DND-41 (cell line): ENCODE measurements around the gene PUM2.
"Not testable (repeated sequence)": the region's sequence is repeated elsewhere in the genome, so short reads cannot be mapped to it uniquely, and the experiment has no call there.

Experiments used
- ATAC-seq: fragments of 200-7000 bp; cut with Tn5 transposase; 3 replicates; pipeline ENCODE4 v1.9.1; 2021; ENCODE audit warnings: low read depth; ENCODE audit not compliant: insufficient read depth
- DNase-seq: peaks from one replicate; pipeline ENCODE4 v3.0.0-alpha.2; 2020
- H2AFZ ChIP-seq: 2 replicates; pipeline ENCODE4 v1.6.0; 2012; ENCODE audit warnings: low read depth, low read length
- H3K27ac ChIP-seq: 2 replicates; pipeline ENCODE4 v1.5.1; 2012; ENCODE audit warnings: low read length, inconsistent platforms
- H3K27me3 ChIP-seq: fragments of 200-600 bp; sonication (generic); 2 replicates; pipeline ENCODE4 v1.6.0; 2012; ENCODE audit warnings: low read length, mild to moderate bottlenecking, inconsistent platforms; ENCODE audit not compliant: insufficient read depth, poor library complexity
- H3K36me3 ChIP-seq: 2 replicates; pipeline ENCODE4 v1.5.1; 2012; ENCODE audit warnings: low read length, inconsistent platforms; ENCODE audit not compliant: insufficient read depth
- H3K4me1 ChIP-seq: 2 replicates; pipeline ENCODE4 v1.5.1; 2012; ENCODE audit warnings: mild to moderate bottlenecking, low read length; ENCODE audit not compliant: insufficient read depth
- H3K4me2 ChIP-seq: 2 replicates; pipeline ENCODE4 v1.6.0; 2012; ENCODE audit warnings: mild to moderate bottlenecking, moderate library complexity, low read length, inconsistent platforms; ENCODE audit not compliant: insufficient read depth
- H3K4me3 ChIP-seq, 2 experiments: fragments of 200-600 bp in 1 of 2; shearing (Covaris generic) in 1 of 2; 2 replicates each; pipeline ENCODE4 v1.5.1; 2012 to 2016; ENCODE audit warnings: inconsistent platforms in 2 of 2, low read length in 2 of 2, mild to moderate bottlenecking in 2 of 2, low read depth in 1 of 2, moderate library complexity in 1 of 2
- H3K79me2 ChIP-seq: 2 replicates; pipeline ENCODE4 v1.6.0; 2012; ENCODE audit warnings: low read length, inconsistent platforms; ENCODE audit not compliant: insufficient read depth
- H3K9ac ChIP-seq: 2 replicates; pipeline ENCODE4 v1.6.0; 2012; ENCODE audit warnings: low read depth, mild to moderate bottlenecking, inconsistent platforms, low read length, moderate library complexity
- H3K9me3 ChIP-seq: 2 replicates; pipeline ENCODE4 v1.5.1; 2012; ENCODE audit warnings: low read length, moderate library complexity, mild to moderate bottlenecking, inconsistent platforms; ENCODE audit not compliant: insufficient read depth, severe bottlenecking
- H4K20me1 ChIP-seq: 2 replicates; pipeline ENCODE4 v1.6.0; 2012; ENCODE audit warnings: low read length; ENCODE audit not compliant: insufficient read depth
- CTCF ChIP-seq: IDR thresholded peaks from 2 replicates; pipeline ENCODE4 v1.5.1; 2012; ENCODE audit warnings: borderline replicate concordance, low read length, moderate library complexity, mild to moderate bottlenecking; ENCODE audit not compliant: poor library complexity, severe bottlenecking; ENCODE audit errors: extremely low read depth
- EZH2 ChIP-seq: IDR thresholded peaks from 3 replicates; pipeline ENCODE4 v1.6.1; 2012; ENCODE audit warnings: borderline replicate concordance, low read depth, mild to moderate bottlenecking, moderate library complexity, low read length, inconsistent platforms; ENCODE audit not compliant: severe bottlenecking

PUM2 gene

GRCh38 chr2:20242727-20243377 lies 107.8 kb downstream of the PUM2 start:
- Histone ChIP-seq H3K4me2 (no peak overlapping the region), H3K27me3 (peaks cover 2% of the 10 kb centered on the region), H2AFZ (no peak overlapping the region), H3K9ac (no peak overlapping the region), H4K20me1 (peaks cover 2% of the 10 kb centered on the region; the same call in 1 of the 2 replicates), H3K27ac (no peak overlapping the region), H3K36me3 (peaks cover 11% of the 10 kb centered on the region; the same call in 1 of the 2 replicates), H3K4me3 (no peak overlapping the region), H3K4me1 (no peaks in the 10 kb centered on the region), H3K9me3 (no peaks in the 10 kb centered on the region), H3K79me2 (no peaks in the 10 kb centered on the region)
- TF ChIP-seq EZH2, result no peak
- no peak for TF ChIP-seq CTCF
- peak; percentile 33 for ATAC-seq
- no peak for DNase-seq

- DNase-seq (no peak), ATAC-seq (no peak)
- H3K27ac ChIP-seq, result no peak overlapping the region
- H3K9me3 ChIP-seq, result no peaks in the 10 kb centered on the region
- H3K9ac ChIP-seq, result no peak overlapping the region
- no peaks in the 10 kb centered on the region for H3K4me1 ChIP-seq
- no peak overlapping the region for H3K4me3 ChIP-seq
- peaks cover 4% of the 10 kb centered on the region; the same call in 1 of the 2 replicates for H3K36me3 ChIP-seq
- no peak overlapping the region for H2AFZ ChIP-seq
- TF ChIP-seq EZH2 (no peak), CTCF (no peak)
- peaks cover 6% of the 10 kb centered on the region for H3K27me3 ChIP-seq
- H3K4me2 ChIP-seq, result no peak overlapping the region
- H3K79me2 ChIP-seq, result no peaks in the 10 kb centered on the region
- peaks cover 2% of the 10 kb centered on the region; the same call in 1 of the 2 replicates for H4K20me1 ChIP-seq
Observed at GRCh38 chr2:20241973-20242726, 108.5 kb downstream of the PUM2 start.

- not testable (repeated sequence) for H3K9ac ChIP-seq, H3K27me3 ChIP-seq, ATAC-seq, DNase-seq, H3K4me1 ChIP-seq, H3K27ac ChIP-seq, H3K79me2 ChIP-seq, H3K4me3 ChIP-seq, H2AFZ ChIP-seq, H3K36me3 ChIP-seq, H3K9me3 ChIP-seq, H3K4me2 ChIP-seq, H4K20me1 ChIP-seq
Observed at GRCh38 chr2:20240291-20240690, 110.4 kb downstream of the PUM2 start.

GRCh38 chr2:20236496-20236895 lies 114.1 kb downstream of the PUM2 start:
- TF ChIP-seq EZH2 (no peak), CTCF (no peak)
- H3K79me2 ChIP-seq, result no peaks in the 10 kb centered on the region
- DNase-seq (no peak), ATAC-seq (no peak)
- peaks cover 3% of the 10 kb centered on the region for H4K20me1 ChIP-seq
- no peak overlapping the region for H3K27ac ChIP-seq
- H3K36me3 ChIP-seq, result no peaks in the 10 kb centered on the region
- peaks cover 6% of the 10 kb centered on the region for H3K27me3 ChIP-seq
- no peak overlapping the region for H3K4me2 ChIP-seq
- no peaks in the 10 kb centered on the region for H3K4me1 ChIP-seq
- H3K9me3 ChIP-seq, result no peaks in the 10 kb centered on the region
- H3K4me3 ChIP-seq, result no peak overlapping the region
- H3K9ac ChIP-seq, result no peak overlapping the region
- H2AFZ ChIP-seq, result no peak overlapping the region
